8988T (cell line): ENCODE measurements around the gene PLA1A.
"Not testable (repeated sequence)": the region's sequence is repeated elsewhere in the genome, so short reads cannot be mapped to it uniquely, and the experiment has no call there.

Experiments used
- DNase-seq: peaks from one replicate; pipeline ENCODE4 v3.0.0; 2011

Gene PLA1A

DNA sequence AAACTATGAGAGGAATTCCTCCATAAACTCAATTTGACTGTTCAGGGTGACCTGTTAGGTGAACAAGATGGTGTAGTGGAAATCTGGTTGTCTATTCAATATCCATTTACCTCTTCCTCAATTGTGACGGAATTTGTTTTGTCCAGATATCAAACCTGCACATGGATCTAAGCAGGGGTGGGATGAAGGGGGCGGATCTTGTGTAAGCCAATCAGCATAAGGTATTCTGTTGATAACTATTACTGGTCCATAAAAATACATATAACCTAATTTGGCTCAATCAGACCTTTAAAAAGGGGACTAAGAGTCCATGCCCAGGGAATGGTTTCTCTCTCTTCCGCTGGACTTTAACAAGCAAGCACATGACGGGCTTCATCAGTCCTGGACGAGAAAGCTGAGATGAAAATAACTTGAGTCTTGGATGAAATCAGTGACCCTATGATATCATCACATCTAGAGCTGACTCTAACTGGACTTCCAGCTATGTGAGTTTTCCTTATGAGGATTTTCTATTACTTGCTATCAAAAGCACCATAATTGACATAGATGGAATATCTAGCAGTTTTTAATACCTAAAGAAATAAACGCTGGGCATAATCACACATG, 68.4 kb downstream of the PLA1A start:
- DNase-seq, result no peak

DNA sequence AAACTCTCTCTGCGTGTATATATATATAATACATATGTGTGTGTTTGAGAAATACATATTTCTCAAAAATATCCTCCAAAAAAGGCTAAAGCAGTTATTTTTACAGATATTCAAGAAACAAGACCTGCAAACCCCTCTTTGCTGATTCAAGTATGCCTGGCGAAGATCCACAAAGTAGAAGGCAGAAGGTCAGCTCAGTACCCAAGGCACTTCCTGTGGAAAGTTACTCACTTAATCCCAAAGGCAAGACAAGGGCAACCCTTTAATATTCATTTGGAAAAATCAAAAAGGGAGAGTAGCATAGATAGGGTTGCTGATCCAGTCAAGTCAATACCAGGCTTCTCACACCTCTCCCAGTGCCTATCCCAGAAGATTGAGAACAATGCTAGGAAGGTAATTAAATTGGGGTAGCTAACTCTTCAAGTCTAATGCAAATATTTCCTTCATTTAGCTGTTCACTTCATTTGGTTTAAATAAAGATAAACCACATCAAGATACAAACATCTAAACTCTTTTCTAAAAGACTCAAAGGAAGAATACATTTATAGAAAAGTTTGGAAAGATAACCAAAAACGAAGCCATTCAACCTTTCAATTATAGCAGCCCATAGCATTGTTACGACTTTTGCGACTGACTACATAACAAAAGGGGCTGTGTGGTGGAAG, 72.4 kb downstream of the PLA1A start:
- DNase-seq, result no peak

DNA sequence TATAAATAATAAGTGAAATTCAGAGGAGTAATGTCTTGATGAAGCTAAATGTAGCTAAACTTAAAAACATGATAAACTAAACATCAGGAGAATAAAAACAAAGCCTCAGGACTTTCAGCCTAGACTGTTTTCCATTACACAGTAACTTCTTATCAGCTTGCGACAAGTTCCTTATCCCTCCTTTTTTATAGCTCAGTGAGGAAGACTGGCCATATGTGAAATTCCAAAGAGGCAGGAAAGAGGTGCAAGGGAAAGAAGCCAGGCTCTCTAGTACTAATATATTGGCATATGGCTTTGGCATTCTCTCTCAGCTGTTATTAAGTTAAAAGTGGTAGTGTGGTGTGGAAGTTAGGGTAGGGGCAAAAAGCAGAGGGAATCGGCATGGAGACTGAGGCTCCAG, 75.1 kb downstream of the PLA1A start:
- no peak for DNase-seq

DNA sequence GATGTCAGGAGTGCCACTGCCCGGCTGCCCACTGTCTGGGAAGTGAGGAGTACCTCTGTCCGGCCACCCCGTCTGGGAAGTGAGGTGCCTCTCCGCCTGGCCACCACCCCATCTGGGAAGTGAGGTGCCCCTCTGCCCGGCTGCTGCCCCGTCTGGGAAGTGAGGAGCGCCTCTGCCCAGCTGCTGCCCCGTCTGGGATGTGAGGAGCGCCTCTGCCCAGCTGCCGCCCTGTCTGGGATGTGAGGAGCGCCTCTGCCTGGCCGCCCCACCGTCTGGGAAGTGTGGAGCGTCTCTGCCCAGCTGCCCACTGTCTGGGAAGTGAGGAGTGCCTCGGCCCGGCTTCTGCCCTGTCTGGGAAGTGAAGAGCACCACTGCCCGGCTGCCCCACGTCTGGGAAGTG, 76.2 kb downstream of the PLA1A start:
- no peak for DNase-seq

GRCh38 chr3:119675188-119675874, 77.6 kb downstream of the PLA1A start:
- DNase-seq, result no peak

GRCh38 chr3:119676020-119676419, 78.3 kb downstream of the PLA1A start:
- DNase-seq, result no peak

GRCh38 chr3:119676771-119677640, 79.3 kb downstream of the PLA1A start, which contains the start of gene COX17:
Gene COX17 (minus strand): TSS chr3:119677406. CDS start chr3:119677310, 96 bp downstream.
- DNase-seq, result peak; percentile 69

- DNase-seq, result no peak
Observed at GRCh38 chr3:119677641-119677934, 79.9 kb downstream of the PLA1A start.

- DNase-seq, result not testable (repeated sequence)
Observed at GRCh38 chr3:119678209-119678608, 80.5 kb downstream of the PLA1A start.
